HG02588 (cell line): ENCODE measurements around the gene SLC25A45.

ENCODE experiments used
- ATAC-seq: cut with Tn5 transposase; IDR thresholded peaks from one replicate; pipeline ENCODE4 v1.9.1; 2021; ENCODE audit warnings: mild to moderate bottlenecking, moderate library complexity; ENCODE audit not compliant: unreplicated experiment

SLC25A45 gene

DNA sequence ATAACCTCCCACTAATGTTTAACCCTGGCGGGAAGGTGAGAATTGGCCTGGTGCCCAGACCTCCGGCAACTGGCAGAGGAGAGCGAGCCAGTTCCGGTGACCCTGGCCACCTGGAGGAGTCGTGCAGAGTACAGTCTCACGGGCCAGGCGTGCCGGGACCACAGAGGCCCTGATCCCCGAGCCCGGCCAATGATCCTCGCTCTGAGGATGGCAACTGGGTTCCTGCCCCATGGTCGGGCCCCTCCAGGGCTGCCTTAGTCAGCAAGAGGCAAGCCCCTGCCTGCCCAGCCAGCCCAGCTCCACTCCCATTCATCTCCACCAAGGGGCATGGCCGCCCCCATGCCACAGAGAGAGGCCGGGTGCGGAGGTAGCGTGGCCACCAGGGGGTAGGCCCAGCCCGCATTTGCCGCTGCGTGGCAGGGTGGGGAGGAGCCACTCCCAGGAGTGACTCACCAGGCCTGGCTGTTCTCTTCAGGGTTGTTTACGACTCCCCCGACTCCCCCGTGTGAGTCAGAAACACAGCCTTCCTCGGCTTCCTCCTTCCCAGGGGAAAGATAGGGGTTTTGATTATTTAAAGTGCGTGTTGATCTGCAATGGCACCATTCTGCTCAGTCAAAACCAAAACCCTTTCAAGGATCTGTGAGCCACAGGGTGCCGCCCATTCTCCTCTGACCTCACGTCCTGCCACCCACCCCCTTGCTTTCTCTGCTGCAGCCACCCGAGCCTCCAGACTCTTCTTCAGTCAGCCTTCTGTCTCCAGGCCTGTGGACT, at the start of gene SLC25A45:
Gene SLC25A45, minus strand, starts transcription at position 614 of the 771 bp plus-strand sequence. CDS start 695 bp downstream, outside the sequence.
- peak; percentile 55 for ATAC-seq

DNA sequence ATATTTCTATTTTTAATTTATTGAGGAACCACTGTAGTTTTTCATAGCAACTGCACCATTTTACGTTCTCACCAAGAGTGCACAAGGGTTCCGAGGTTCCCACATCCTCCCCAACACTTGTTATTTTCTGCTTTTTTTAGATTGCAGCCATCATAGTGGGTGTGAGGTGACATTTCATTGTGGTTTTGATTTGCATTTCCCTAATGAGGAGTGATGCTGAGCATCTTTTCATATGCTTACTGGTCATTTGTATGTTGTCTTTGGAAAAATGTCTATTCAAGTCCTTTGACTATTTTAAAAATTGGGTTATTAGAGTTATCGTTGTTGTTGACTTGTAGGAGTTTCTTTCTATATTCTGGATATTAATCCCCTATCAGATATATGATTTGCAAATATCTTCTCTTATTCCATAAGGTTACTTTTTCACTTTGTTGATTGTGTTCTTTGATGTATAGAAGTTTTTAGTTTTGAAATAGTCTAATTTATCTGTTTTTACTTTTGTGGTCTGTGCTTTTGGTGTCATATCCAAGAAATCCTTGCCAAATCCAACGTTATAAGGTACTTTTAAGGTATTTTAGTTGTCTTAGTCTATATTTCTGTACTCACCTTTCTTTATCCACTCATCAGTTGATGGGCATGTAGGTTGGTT, 49.1 kb upstream of the SLC25A45 start:
- ATAC-seq = no peak

- ATAC-seq = no peak
These were observed 48.2 kb upstream of the SLC25A45 start for GRCh38 chr11:65430406-65431217.

GRCh38 chr11:65429724-65430405, 47.4 kb upstream of the SLC25A45 start:
- ATAC-seq = no peak

GRCh38 chr11:65429068-65429681, 46.7 kb upstream of the SLC25A45 start:
- no peak for ATAC-seq

DNA sequence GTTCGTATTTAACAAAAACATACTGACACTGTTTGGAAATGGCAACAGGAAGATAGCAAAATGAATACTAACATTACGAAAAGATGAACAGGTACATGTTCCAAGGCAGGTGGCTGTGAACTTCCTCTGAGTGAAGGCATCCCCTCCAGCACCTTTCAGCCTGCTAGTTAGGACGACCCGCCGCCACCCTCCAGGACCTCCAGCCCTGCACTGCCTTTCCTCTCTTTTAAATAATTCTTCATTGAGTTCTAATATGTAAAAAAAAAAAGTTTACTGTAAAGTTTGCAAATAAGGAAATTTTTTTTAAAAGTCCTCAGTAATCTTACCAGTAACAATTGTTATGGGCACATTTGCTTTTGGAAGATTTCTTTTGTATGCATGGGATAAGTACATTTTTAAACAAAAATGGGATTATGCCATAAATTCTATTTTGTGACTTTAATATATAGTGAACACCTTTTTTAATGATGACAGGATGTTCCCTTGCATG, 46.2 kb upstream of the SLC25A45 start:
- ATAC-seq = no peak

DNA sequence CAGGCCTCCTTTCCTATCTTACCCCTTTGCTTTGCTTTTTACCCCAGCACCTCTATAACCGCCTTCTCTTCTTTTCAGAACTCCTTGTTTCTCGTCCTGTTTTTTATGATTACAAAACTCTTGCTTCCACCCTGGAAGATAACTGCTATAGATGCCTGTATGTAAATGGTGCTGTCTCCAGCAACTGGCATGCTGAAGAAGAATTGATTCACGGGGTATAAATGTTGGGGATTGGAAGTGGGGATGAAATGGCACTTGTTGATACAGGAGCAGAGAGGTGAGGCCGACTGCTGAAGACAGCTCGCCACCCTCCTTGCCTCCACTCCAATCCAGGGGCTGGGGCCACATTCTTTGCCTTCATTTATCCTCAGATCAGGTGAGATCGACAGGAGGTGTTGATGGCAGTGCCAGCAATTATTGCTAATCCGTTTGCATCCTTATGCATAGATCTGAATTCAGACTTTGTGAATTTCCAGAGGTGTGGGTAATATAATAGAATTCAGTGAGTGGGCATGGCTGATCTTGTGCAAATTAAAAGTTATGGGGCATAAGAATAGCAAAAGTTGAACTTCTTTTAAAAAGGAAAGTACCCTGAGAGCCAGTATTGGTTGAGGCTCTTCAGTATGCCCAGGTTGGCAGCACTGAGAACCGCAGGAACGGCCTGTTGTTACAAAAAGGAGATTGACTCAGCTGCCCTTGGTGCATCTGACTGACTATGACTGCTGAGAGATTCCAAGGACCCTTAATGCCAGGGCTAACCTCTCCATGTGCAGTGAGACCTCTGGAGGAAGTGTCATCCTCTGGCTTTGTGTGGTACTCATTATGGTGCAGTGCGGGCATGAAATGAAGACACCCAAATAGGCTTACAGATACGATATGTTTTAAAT, 45.5 kb upstream of the SLC25A45 start:
- no peak for ATAC-seq

DNA sequence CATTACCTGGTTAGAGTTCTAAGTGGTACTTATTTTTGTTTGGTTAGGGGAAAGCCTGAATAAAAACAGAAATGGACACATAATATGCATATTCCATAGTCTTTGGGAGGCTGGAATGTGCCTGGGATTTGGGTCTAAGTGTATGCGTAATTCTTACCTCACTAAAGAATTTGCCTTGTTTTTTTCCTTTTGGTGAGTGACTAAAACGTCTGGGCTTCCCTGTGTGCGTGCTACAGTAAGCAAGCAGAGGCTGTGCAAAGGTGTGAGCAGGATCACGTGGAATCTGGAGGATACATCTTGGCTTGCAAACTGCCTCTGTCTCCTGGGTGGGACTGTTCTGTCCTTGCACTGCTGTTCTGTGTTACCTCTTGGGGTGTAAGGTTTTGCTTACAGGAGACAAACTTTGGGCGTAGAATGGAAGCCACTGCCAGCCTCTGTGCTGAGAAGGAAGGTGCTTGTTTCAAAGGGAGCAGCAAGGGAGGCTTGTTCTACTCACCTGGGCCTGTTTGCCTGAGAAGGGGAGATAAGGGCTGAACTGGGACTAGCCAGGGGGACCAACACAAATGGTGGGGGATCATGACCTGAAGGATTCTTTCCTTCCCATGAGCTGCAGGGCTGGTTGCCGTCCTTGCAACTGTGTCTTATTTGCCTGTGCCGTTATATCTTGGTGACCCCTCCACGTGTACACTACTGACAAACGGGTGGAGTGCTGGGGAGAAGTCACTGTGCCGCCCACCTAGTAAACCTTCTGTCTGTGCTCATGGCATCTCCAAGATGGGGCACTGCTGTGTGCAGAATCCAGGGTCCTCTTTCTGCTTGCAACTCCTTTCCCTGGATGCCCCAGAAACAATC, 44.6 kb upstream of the SLC25A45 start:
- no peak for ATAC-seq

DNA sequence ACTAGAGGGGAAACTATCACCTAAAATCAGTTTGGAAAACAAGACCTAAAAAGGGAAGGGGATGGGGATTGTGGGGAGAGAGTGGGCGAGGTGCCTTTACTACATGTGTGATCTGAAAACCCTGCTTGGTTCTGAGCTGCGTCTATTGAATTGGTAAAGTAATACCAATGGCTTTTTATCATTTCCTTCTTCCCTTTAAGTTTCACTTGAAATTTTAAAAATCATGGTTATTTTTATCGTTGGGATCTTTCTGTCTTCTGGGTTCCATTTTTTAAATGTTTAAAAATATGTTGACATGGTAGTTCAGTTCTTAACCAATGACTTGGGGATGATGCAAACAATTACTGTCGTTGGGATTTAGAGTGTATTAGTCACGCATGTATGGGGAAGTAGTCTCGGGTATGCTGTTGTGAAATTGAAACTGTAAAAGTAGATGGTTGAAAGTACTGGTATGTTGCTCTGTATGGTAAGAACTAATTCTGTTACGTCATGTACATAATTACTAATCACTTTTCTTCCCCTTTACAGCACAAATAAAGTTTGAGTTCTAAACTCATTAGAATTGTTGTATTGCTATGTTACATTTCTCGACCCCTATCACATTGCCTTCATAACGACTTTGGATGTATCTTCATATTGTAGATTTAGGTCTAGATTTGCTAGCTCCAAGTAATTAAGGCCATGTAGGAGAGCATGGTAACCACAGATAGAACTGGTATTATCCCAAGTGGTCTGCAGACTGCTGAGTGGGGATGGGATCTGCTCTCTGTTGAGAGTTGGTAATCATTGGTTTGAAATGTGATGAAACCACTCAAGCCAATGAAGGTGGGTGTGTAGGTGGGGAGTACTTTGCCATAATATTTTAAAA, 43.8 kb upstream of the SLC25A45 start:
- no peak for ATAC-seq

DNA sequence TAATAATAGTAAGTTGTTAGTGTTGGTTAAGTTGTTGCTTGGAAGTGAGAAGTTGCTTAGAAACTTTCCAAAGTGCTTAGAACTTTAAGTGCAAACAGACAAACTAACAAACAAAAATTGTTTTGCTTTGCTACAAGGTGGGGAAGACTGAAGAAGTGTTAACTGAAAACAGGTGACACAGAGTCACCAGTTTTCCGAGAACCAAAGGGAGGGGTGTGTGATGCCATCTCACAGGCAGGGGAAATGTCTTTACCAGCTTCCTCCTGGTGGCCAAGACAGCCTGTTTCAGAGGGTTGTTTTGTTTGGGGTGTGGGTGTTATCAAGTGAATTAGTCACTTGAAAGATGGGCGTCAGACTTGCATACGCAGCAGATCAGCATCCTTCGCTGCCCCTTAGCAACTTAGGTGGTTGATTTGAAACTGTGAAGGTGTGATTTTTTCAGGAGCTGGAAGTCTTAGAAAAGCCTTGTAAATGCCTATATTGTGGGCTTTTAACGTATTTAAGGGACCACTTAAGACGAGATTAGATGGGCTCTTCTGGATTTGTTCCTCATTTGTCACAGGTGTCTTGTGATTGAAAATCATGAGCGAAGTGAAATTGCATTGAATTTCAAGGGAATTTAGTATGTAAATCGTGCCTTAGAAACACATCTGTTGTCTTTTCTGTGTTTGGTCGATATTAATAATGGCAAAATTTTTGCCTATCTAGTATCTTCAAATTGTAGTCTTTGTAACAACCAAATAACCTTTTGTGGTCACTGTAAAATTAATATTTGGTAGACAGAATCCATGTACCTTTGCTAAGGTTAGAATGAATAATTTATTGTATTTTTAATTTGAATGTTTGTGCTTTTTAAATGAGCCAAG, 42.9 kb upstream of the SLC25A45 start:
- no peak for ATAC-seq

DNA sequence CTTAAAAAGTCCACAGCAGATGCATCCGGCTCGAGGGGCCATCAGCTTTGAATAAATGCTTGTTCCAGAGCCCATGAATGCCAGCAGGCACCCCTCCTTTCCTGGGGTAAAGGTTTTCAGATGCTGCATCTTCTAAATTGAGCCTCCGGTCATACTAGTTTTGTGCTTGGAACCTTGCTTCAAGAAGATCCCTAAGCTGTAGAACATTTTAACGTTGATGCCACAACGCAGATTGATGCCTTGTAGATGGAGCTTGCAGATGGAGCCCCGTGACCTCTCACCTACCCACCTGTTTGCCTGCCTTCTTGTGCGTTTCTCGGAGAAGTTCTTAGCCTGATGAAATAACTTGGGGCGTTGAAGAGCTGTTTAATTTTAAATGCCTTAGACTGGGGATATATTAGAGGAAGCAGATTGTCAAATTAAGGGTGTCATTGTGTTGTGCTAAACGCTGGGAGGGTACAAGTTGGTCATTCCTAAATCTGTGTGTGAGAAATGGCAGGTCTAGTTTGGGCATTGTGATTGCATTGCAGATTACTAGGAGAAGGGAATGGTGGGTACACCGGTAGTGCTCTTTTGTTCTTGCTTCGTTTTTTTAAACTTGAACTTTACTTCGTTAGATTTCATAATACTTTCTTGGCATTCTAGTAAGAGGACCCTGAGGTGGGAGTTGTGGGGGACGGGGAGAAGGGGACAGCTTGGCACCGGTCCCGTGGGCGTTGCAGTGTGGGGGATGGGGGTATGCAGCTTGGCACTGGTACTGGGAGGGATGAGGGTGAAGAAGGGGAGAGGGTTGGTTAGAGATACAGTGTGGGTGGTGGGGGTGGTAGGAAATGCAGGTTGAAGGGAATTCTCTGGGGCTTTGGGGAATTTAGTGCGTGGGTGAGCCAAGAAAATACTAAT, 42.0 kb upstream of the SLC25A45 start:
- ATAC-seq = no peak

GRCh38 chr11:65423516-65424204, 41.2 kb upstream of the SLC25A45 start:
- no peak for ATAC-seq

DNA sequence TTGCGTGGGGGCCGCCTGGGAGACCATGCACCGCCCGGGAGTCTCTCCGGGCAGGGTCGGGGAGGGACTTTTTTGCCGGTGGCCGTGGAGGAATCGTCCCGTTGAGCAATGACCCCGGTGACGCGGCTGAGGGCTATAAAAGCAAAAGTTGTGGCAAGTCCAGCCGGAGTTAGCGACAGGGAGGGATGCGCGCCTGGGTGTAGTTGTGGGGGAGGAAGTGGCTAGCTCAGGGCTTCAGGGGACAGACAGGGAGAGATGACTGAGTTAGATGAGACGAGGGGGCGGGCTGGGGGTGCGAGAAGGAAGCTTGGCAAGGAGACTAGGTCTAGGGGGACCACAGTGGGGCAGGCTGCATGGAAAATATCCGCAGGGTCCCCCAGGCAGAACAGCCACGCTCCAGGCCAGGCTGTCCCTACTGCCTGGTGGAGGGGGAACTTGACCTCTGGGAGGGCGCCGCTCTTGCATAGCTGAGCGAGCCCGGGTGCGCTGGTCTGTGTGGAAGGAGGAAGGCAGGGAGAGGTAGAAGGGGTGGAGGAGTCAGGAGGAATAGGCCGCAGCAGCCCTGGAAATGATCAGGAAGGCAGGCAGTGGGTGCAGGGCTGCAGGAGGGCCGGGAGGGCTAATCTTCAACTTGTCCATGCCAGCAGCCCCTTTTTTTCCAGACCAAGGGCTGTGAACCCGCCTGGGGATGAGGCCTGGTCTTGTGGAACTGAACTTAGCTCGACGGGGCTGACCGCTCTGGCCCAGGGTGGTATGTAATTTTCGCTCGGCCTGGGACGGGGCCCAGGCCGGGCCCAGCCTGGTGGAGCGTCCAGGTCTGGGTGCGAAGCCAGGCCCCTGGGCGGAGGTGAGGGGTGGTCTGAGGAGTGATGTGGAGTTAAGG, 40.4 kb upstream of the SLC25A45 start, which contains the start of gene NEAT1:
Gene NEAT1, plus strand, starts transcription at position 166 of the 883 bp plus-strand sequence.
- no peak for ATAC-seq
